Panc1 (cell line): ENCODE data around the gene MT4. TPM values are rescaled to one million over a fixed set of nuclear protein-coding genes. Genes with fewer than 3 reads are reported as not detected.

Experiments used
- ATAC-seq: fragments of 200-7000 bp; cut with Tn5 transposase; 2 replicates; pipeline ENCODE4 v1.9.1; 2020; ENCODE audit warnings: mild to moderate bottlenecking, moderate library complexity
- BruUV-seq: library from RNA; stranded (reverse); fragments of 400-500 nt; replicated peaks from 2 replicates; lab custom pipeline; 2021; lab: Mats Ljungman, UMichigan
- CTCF ChIA-PET: fragments of 300-600 bp; sonication (Branson Sonifier 250); formaldehyde crosslinking; loops from one replicate; lab custom pipeline; 2022; ENCODE audit warnings: antibody characterized with exemption; lab: Charles Lee
- POLR2A ChIA-PET: fragments of 300-600 bp; sonication (Branson Sonifier 250); formaldehyde crosslinking; loops from one replicate; lab custom pipeline; 2022; ENCODE audit warnings: antibody characterized with exemption; lab: Charles Lee
- DNase-seq: peaks from one replicate; pipeline ENCODE4 v3.0.0-alpha.2; 2010; ENCODE audit warnings: low read depth, low spot score
- H3K27ac ChIP-seq: 2 replicates; pipeline ENCODE4 v1.5.1; 2011; ENCODE audit warnings: mild to moderate bottlenecking, low read length, inconsistent platforms
- H3K27me3 ChIP-seq: fragments of 200-500 bp; sonication (Bioruptor generic); 2 replicates; pipeline ENCODE4 v1.6.0; 2014; ENCODE audit warnings: low read length, inconsistent platforms; ENCODE audit not compliant: control insufficient read depth, insufficient read depth
- H3K36me3 ChIP-seq: fragments of 200-500 bp; sonication (Bioruptor generic); 2 replicates; pipeline ENCODE4 v1.5.1; 2014; ENCODE audit warnings: inconsistent platforms, mild to moderate bottlenecking, low read length, moderate library complexity; ENCODE audit not compliant: control insufficient read depth, insufficient read depth
- H3K4me1 ChIP-seq: 2 replicates; pipeline ENCODE4 v1.5.1; 2011; ENCODE audit warnings: inconsistent platforms, mild to moderate bottlenecking, low read length, moderate library complexity; ENCODE audit not compliant: control insufficient read depth, insufficient read depth
- H3K4me3 ChIP-seq, 2 experiments: 2 replicates each; pipeline ENCODE4 v1.5.1; 2011 to 2012; ENCODE audit warnings: low read depth in 2 of 2, low read length in 2 of 2, mild to moderate bottlenecking in 2 of 2, inconsistent platforms in 1 of 2, moderate library complexity in 1 of 2
- H3K9me3 ChIP-seq: fragments of 200-500 bp; sonication (Bioruptor generic); 2 replicates; pipeline ENCODE4 v1.5.1; 2014; ENCODE audit warnings: low read depth, mild to moderate bottlenecking, inconsistent platforms, low read length, moderate library complexity; ENCODE audit not compliant: control insufficient read depth, insufficient read depth
- CTCF ChIP-seq: fragments of 450-650 bp; IDR thresholded peaks from 2 replicates; pipeline ENCODE4 v1.5.1; 2017; ENCODE audit warnings: mild to moderate bottlenecking
- POLR2AphosphoS5 ChIP-seq: IDR thresholded peaks from 2 replicates; pipeline ENCODE4 v1.6.1; 2012; ENCODE audit warnings: mild to moderate bottlenecking, low read depth, low read length, moderate library complexity
- REST ChIP-seq, 2 experiments: IDR thresholded peaks; 2 replicates each; pipeline ENCODE4 v1.6.1; 2011 to 2012; ENCODE audit warnings: low read depth in 2 of 2, control low read depth in 1 of 2, low read length in 1 of 2, mild to moderate bottlenecking in 1 of 2, moderate library complexity in 1 of 2; ENCODE audit not compliant: insufficient read depth in 1 of 2
- SIN3A ChIP-seq: IDR thresholded peaks from 2 replicates; pipeline ENCODE4 v1.6.1; 2012; ENCODE audit warnings: low read depth, mild to moderate bottlenecking, low read length, moderate library complexity, borderline replicate concordance; ENCODE audit not compliant: insufficient read depth
- TCF7L2 ChIP-seq: IDR thresholded peaks from 2 replicates; pipeline ENCODE4 v1.6.1; 2011; ENCODE audit warnings: mild to moderate bottlenecking, low read depth, low read length, inconsistent platforms
- in situ Hi-C: cut with HindIII; loops from 2 replicates; pipeline ENCODE4 v1.10.0; 2016; ENCODE audit warnings: low sequenced_read_pairs, low pct_unique_long_range_greater_than_20kb
- intact Hi-C: fragments of 100-400 bp; cut with micrococcal nuclease; formaldehyde crosslinking; loops from one replicate; pipeline ENCODE4 v1.10.0; 2022; ENCODE audit not compliant: unreplicated experiment
- total RNA-seq: library from RNA; stranded (reverse); gene quantifications from one replicate; pipeline ENCODE4 v1.2.1, GENCODE V29; 2021; ENCODE audit not compliant: unreplicated experiment

The MT4 gene
- total RNA-seq, 1 experiment from 2014 or later: not detected

- ChIA-PET CTCF (no interaction called here), POLR2A (no interaction called here)
- no TSS peak for BruUV-seq
- peak overlapping the region; percentile 90 for H3K27ac ChIP-seq
- intact Hi-C loops: no loop called here
- H3K36me3 ChIP-seq: no peaks in the 10 kb centered on the region; the same call in 1 of the 2 replicates
- H3K4me1 ChIP-seq: peaks cover 27% of the 10 kb centered on the region
- H3K4me3 ChIP-seq: peak overlapping the region; percentile 76 to 78
- H3K27me3 ChIP-seq: no peaks in the 10 kb centered on the region
- no peaks in the 10 kb centered on the region for H3K9me3 ChIP-seq
- ATAC-seq (peak; percentile 69), DNase-seq (no peak)
- in situ Hi-C loops: no loop called here
- TF ChIP-seq POLR2AphosphoS5 (no peak), TCF7L2 (no peak), SIN3A (no peak), REST (IDR thresholded peaks at IDR 0.05; ENCODE audit: insufficient read depth in 1 of 2, low read depth in 2 of 2, low read length in 1 of 2) (no peak), CTCF (no peak)
Measured at GRCh38 chr16:56520251-56520577, 44.7 kb upstream of the MT4 start.

GRCh38 chr16:56525236-56525635 is 39.6 kb upstream of the MT4 start:
- no peak for TF ChIP-seq CTCF
- no peak for TF ChIP-seq SIN3A
- no peak for TF ChIP-seq REST (IDR thresholded peaks at IDR 0.05; ENCODE audit: insufficient read depth in 1 of 2, low read depth in 2 of 2, low read length in 1 of 2)
- TF ChIP-seq POLR2AphosphoS5: no peak
- TF ChIP-seq TCF7L2: no peak
- ATAC-seq: no peak

More at GRCh38 chr16:56525236-56525635, 39.6 kb upstream of the MT4 start:
- Histone ChIP-seq H3K4me3 (no peak overlapping the region), H3K36me3 (no peaks in the 10 kb centered on the region), H3K27ac (no peak overlapping the region), H3K4me1 (peaks cover 4% of the 10 kb centered on the region; the same call in 1 of the 2 replicates), H3K27me3 (no peaks in the 10 kb centered on the region), H3K9me3 (no peaks in the 10 kb centered on the region)
- CTCF ChIA-PET: no interaction called here
- in situ Hi-C loops: no loop called here
- POLR2A ChIA-PET: no interaction called here
- intact Hi-C loops: no loop called here
- BruUV-seq: no TSS peak
- no peak for DNase-seq
